ENCODE measurements around the gene MAD1L1. TPM values are rescaled to one million over a fixed set of nuclear protein-coding genes. Genes with fewer than 3 reads are reported as not detected.

Gene MAD1L1
- total RNA-seq, 2 experiments from 2014 or later, result 58.3 to 65.3 TPM

DNA sequence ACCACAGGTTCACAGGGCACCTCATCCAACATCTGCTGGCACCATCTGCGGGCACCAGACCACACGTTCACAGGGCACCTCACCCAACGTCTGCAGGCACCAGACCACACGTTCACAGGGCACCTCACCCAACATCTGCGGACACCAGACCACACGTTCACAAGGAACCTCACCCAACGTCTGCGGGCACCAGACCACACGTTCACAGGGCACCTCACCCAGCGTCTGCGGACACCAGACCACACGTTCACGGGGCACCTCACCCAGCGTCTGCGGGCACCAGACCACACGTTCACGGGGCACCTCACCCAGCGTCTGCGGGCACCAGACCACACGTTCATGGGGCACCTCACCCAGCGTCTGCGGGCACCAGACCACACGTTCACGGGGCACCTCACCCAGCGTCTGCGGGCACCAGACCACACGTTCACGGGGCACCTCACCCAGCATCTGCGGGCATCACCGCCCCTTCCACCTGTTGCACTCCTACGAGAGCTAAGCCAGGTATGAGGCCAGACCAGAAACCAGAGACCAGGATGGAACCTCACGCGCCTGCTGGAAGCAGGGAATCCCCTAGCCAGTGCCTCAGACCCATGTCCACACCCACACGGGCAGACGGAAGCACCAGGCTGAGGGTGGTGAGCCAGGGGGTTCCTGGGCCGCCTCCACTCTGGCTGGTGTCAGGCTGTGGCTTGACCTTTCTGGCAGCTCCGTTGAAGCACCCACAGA is 182.8 kb downstream of the MAD1L1 start:
- no peak overlapping the region for H3K27ac ChIP-seq (ENCODE audit: low read depth, low read length, poor library complexity, severe bottlenecking)
- no peak overlapping the region for H3K4me3 ChIP-seq (ENCODE audit: low read depth, low read length, poor library complexity, severe bottlenecking)
- intact Hi-C loops (cut with micrococcal nuclease; ENCODE audit: unreplicated experiment), result no loop called here
- H3K4me1 ChIP-seq (ENCODE audit: insufficient read depth, low read length, poor library complexity, severe bottlenecking), result peaks cover 8% of the 10 kb centered on the region
- BruUV-seq (replicated peaks), result no TSS peak
- no peak for DNase-seq (ENCODE audit: low spot score)
- no peak overlapping the region for H3K4me2 ChIP-seq (ENCODE audit: low read length)
- no peak for TF ChIP-seq EZH2phosphoT487 (IDR thresholded peaks at IDR 0.05; ENCODE audit: borderline replicate concordance, low read depth, low read length)
- TF ChIP-seq, protein P1, sequence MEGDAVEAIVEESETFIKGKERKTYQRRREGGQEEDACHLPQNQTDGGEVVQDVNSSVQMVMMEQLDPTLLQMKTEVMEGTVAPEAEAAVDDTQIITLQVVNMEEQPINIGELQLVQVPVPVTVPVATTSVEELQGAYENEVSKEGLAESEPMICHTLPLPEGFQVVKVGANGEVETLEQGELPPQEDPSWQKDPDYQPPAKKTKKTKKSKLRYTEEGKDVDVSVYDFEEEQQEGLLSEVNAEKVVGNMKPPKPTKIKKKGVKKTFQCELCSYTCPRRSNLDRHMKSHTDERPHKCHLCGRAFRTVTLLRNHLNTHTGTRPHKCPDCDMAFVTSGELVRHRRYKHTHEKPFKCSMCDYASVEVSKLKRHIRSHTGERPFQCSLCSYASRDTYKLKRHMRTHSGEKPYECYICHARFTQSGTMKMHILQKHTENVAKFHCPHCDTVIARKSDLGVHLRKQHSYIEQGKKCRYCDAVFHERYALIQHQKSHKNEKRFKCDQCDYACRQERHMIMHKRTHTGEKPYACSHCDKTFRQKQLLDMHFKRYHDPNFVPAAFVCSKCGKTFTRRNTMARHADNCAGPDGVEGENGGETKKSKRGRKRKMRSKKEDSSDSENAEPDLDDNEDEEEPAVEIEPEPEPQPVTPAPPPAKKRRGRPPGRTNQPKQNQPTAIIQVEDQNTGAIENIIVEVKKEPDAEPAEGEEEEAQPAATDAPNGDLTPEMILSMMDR (conservative IDR thresholded peaks at IDR 0.05; ENCODE audit: low read length), result no peak
- no peaks in the 10 kb centered on the region for H3K9me2 ChIP-seq (ENCODE audit: insufficient read depth, low read length)
- H3K36me3 ChIP-seq (ENCODE audit: insufficient read depth, low read length), result peaks cover 4% of the 10 kb centered on the region; the same call in 1 of the 2 replicates
- H3K9me3 ChIP-seq (ENCODE audit: low read length), result no peaks in the 10 kb centered on the region
- H2AFZ ChIP-seq (ENCODE audit: low read length), result no peak overlapping the region
- no peaks in the 10 kb centered on the region; the same call in 1 of the 2 replicates for H4K20me1 ChIP-seq (ENCODE audit: insufficient read depth, low read length)
- ChIA-PET POLR2A (interaction anchor here (0.9 kb wide), 1 partner anchor 12 kb away, joined by 3 read pairs; no protein-coding TSS in a partner anchor), CTCF (ENCODE audit: unreplicated experiment) (no interaction called here)
- H3K79me2 ChIP-seq (ENCODE audit: insufficient read depth, low read depth, low read length), result no peaks in the 10 kb centered on the region

DNA sequence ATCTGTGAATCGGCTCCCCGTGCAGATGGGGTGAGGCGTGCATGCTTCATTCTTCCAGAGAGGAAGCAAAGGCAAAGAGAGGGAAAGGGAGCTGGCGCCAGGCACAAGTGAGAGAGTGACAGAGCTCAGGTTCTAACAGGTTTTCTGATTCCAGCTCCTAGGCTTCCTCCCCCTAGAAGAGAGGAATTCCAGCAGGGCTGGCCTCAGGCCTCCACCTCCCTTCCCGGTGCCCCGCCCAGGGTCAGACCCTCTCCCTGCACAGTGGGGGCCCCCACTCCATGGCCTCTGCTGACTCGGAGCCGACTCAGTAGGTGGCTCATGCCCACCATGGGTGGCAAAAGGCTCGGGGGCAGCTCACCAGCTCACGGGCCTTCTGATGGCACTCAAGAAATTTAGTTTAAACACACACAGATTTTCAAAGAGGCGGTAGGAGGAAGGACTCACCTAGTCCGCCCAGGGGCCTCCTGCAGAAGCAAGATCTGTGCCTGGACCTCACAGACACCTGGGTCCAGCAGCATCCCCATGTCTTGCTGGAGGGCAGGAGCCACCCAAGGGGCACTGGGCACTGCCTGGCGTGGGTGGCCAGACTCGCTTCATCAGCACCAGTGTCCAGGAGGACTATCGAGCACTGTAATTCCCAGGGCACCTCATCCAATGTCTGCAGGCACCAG is 183.5 kb downstream of the MAD1L1 start:
- no peaks in the 10 kb centered on the region for H3K9me2 ChIP-seq (ENCODE audit: insufficient read depth, low read length)
- ChIA-PET CTCF (ENCODE audit: unreplicated experiment) (no interaction called here), POLR2A (interaction anchor here (0.6 to 2.0 kb wide), 2 partner anchors 10 to 83 kb away, joined by 3 to 9 read pairs; no protein-coding TSS in a partner anchor)
- no peak overlapping the region for H3K4me2 ChIP-seq (ENCODE audit: low read length)
- no peak overlapping the region for H3K4me3 ChIP-seq (ENCODE audit: low read depth, low read length, poor library complexity, severe bottlenecking)
- no peak for DNase-seq (ENCODE audit: low spot score)
- no peak overlapping the region for H3K27ac ChIP-seq (ENCODE audit: low read depth, low read length, poor library complexity, severe bottlenecking)
- H2AFZ ChIP-seq (ENCODE audit: low read length), result no peak overlapping the region
- TF ChIP-seq, protein P1 (conservative IDR thresholded peaks at IDR 0.05; ENCODE audit: low read length), result no peak
- TF ChIP-seq EZH2phosphoT487 (IDR thresholded peaks at IDR 0.05; ENCODE audit: borderline replicate concordance, low read depth, low read length), result no peak
- H3K36me3 ChIP-seq (ENCODE audit: insufficient read depth, low read length), result peaks cover 2% of the 10 kb centered on the region; the same call in 1 of the 2 replicates
- H4K20me1 ChIP-seq (ENCODE audit: insufficient read depth, low read length), result no peaks in the 10 kb centered on the region; the same call in 1 of the 2 replicates
- H3K9me3 ChIP-seq (ENCODE audit: low read length), result no peaks in the 10 kb centered on the region
- peaks cover 8% of the 10 kb centered on the region for H3K4me1 ChIP-seq (ENCODE audit: insufficient read depth, low read length, poor library complexity, severe bottlenecking)
- BruUV-seq (replicated peaks), result no TSS peak
- H3K79me2 ChIP-seq (ENCODE audit: insufficient read depth, low read depth, low read length), result no peaks in the 10 kb centered on the region
- intact Hi-C loops (cut with micrococcal nuclease; ENCODE audit: unreplicated experiment), result no loop called here

Measured in OCI-LY7 (cell line).